ENCODE data around the gene APOL5. TPM values are rescaled to one million over a fixed set of nuclear protein-coding genes. Genes with fewer than 3 reads are reported as not detected.
A peak's percentile ranks its signal among the peaks of the same experiment; 100 is the strongest.

APOL5 gene
- polyA plus RNA-seq, 1 donor (not counting 4 experiments of a cell fraction or from before 2014, with no cell fraction given): not detected

GRCh38 chr22:35758394-35758793 is 40.7 kb downstream of the APOL5 start:
- Histone ChIP-seq H3K9ac (ENCODE audit: control insufficient read depth, extremely low read depth, insufficient read depth, low read length) (no peak overlapping the region), H3K79me2 (ENCODE audit: control insufficient read depth, insufficient read depth, low read length) (no peaks in the 10 kb centered on the region), H3K4me3 (ENCODE audit: control insufficient read depth in 2 of 3, extremely low read depth in 1 of 3, insufficient read depth in 2 of 3, low read depth in 1 of 3, low read length in 3 of 3) (no peak overlapping the region), H3K4me1 (ENCODE audit: control insufficient read depth, extremely low read depth, insufficient read depth, low read length) (peaks cover 6% of the 10 kb centered on the region), H3K36me3 (ENCODE audit: control insufficient read depth in 2 of 2, extremely low read depth in 1 of 2, insufficient read depth in 2 of 2, low read length in 2 of 2) (peaks cover 12 to 20% of the 10 kb centered on the region in 2 experiments), H3K9me1 (ENCODE audit: control insufficient read depth, extremely low read depth, insufficient read depth, low read length) (no peaks in the 10 kb centered on the region), H3K27ac (ENCODE audit: control insufficient read depth, insufficient read depth, low read length) (no peak overlapping the region), H3K4me2 (ENCODE audit: control insufficient read depth, extremely low read depth, insufficient read depth, low read depth, low read length) (no peak overlapping the region), H4K20me1 (ENCODE audit: control insufficient read depth, extremely low read depth, insufficient read depth, low read length) (no peaks in the 10 kb centered on the region), H2AFZ (ENCODE audit: control insufficient read depth, low read length) (no peak overlapping the region), H3K27me3 (ENCODE audit: control insufficient read depth, extremely low read depth, insufficient read depth, low read length) (no peaks in the 10 kb centered on the region), H3K9me3 (ENCODE audit: control insufficient read depth, low read depth, low read length) (no peaks in the 10 kb centered on the region)
- TF ChIP-seq CTCF (optimal IDR thresholded peaks at IDR 0.05 in 1 of 3, IDR thresholded peaks at IDR 0.05 in 1 of 3, conservative IDR thresholded peaks at IDR 0.05 in 1 of 3; ENCODE audit: extremely low read depth in 1 of 3, insufficient read depth in 2 of 3, low read length in 3 of 3) (no peak), EZH2 (IDR thresholded peaks at IDR 0.05; ENCODE audit: low read length) (no peak)
- FAIRE-seq (no peak), DNase-seq (ENCODE audit: low read depth, low spot score) (no peak)
- dilution Hi-C loops (cut with MboI; ENCODE audit: extremely low pct_ligation_motif_present, low sequenced_read_pairs): no loop called here

- no peak for FAIRE-seq
- H4K20me1 ChIP-seq (ENCODE audit: control insufficient read depth, extremely low read depth, insufficient read depth, low read length): no peaks in the 10 kb centered on the region
- H3K9ac ChIP-seq (ENCODE audit: control insufficient read depth, extremely low read depth, insufficient read depth, low read length): no peak overlapping the region
- H3K9me1 ChIP-seq (ENCODE audit: control insufficient read depth, extremely low read depth, insufficient read depth, low read length): no peaks in the 10 kb centered on the region
- H2AFZ ChIP-seq (ENCODE audit: control insufficient read depth, low read length): no peak overlapping the region
- TF ChIP-seq EZH2 (IDR thresholded peaks at IDR 0.05; ENCODE audit: low read length) (no peak), CTCF (optimal IDR thresholded peaks at IDR 0.05 in 1 of 3, IDR thresholded peaks at IDR 0.05 in 1 of 3, conservative IDR thresholded peaks at IDR 0.05 in 1 of 3; ENCODE audit: extremely low read depth in 1 of 3, insufficient read depth in 2 of 3, low read length in 3 of 3) (peak in 1 of 3 experiments; percentile 37)
- peaks cover 8 to 25% of the 10 kb centered on the region in 2 experiments for H3K36me3 ChIP-seq (ENCODE audit: control insufficient read depth in 2 of 2, extremely low read depth in 1 of 2, insufficient read depth in 2 of 2, low read length in 2 of 2)
- dilution Hi-C loops (cut with MboI; ENCODE audit: extremely low pct_ligation_motif_present, low sequenced_read_pairs): no loop called here
- H3K79me2 ChIP-seq (ENCODE audit: control insufficient read depth, insufficient read depth, low read length): no peaks in the 10 kb centered on the region
- H3K4me2 ChIP-seq (ENCODE audit: control insufficient read depth, extremely low read depth, insufficient read depth, low read depth, low read length): no peak overlapping the region
- no peak overlapping the region for H3K4me3 ChIP-seq (ENCODE audit: control insufficient read depth in 2 of 3, extremely low read depth in 1 of 3, insufficient read depth in 2 of 3, low read depth in 1 of 3, low read length in 3 of 3)
- no peaks in the 10 kb centered on the region for H3K4me1 ChIP-seq (ENCODE audit: control insufficient read depth, extremely low read depth, insufficient read depth, low read length)
- no peaks in the 10 kb centered on the region for H3K9me3 ChIP-seq (ENCODE audit: control insufficient read depth, low read depth, low read length)
- no peaks in the 10 kb centered on the region for H3K27me3 ChIP-seq (ENCODE audit: control insufficient read depth, extremely low read depth, insufficient read depth, low read length)
- H3K27ac ChIP-seq (ENCODE audit: control insufficient read depth, insufficient read depth, low read length): no peak overlapping the region
- no peak for DNase-seq (ENCODE audit: low read depth, low spot score)
These were observed 43.4 kb downstream of the APOL5 start for GRCh38 chr22:35761037-35761436.

Data from keratinocyte (primary cell).